IPS-20b (cell line): ENCODE data around the gene POLR1A.
A peak's percentile ranks its signal among the peaks of the same experiment; 100 is the strongest.

Experiments used
- H3K27ac ChIP-seq: one replicate; pipeline ENCODE4 v1.5.1; 2013; ENCODE audit warnings: low read length
- H3K27me3 ChIP-seq: 2 replicates; pipeline ENCODE4 v1.6.1; 2013; ENCODE audit warnings: mild to moderate bottlenecking, low read length, inconsistent platforms; ENCODE audit not compliant: insufficient read depth
- H3K36me3 ChIP-seq: 2 replicates; pipeline ENCODE4 v1.6.1; 2013; ENCODE audit warnings: low read depth, mild to moderate bottlenecking, inconsistent platforms, low read length, moderate library complexity; ENCODE audit not compliant: insufficient read depth
- H3K4me1 ChIP-seq: 2 replicates; pipeline ENCODE4 v1.6.1; 2013; ENCODE audit warnings: mild to moderate bottlenecking, control low read depth, inconsistent platforms, low read length, moderate library complexity; ENCODE audit not compliant: insufficient read depth
- H3K4me3 ChIP-seq: 2 replicates; pipeline ENCODE4 v1.5.1; 2013; ENCODE audit warnings: mild to moderate bottlenecking, low read length, inconsistent platforms
- H3K9ac ChIP-seq: 2 replicates; pipeline ENCODE4 v1.6.1; 2013; ENCODE audit warnings: low read depth, mild to moderate bottlenecking, inconsistent platforms, low read length, moderate library complexity
- H3K9me3 ChIP-seq: 2 replicates; pipeline ENCODE4 v1.6.1; 2013; ENCODE audit warnings: mild to moderate bottlenecking, low read depth, low read length, inconsistent platforms; ENCODE audit not compliant: insufficient read depth

POLR1A gene

GRCh38 chr2:86105252-86105968 is at the start of gene POLR1A:
Gene POLR1A (minus strand): TSS chr2:86105886. CDS start chr2:86105776, 110 bp downstream.
- Histone ChIP-seq H3K27ac (peak within 1 kb of the TSS; percentile 59), H3K36me3 (peaks cover 64% of the 10 kb centered on the region), H3K4me3 (peak within 1 kb of the TSS; percentile 95), H3K4me1 (no peaks in the 10 kb centered on the region), H3K9ac (peak within 1 kb of the TSS; percentile 96), H3K27me3 (no peaks in the 10 kb centered on the region), H3K9me3 (no peaks in the 10 kb centered on the region)

GRCh38 chr2:86150502-86150901 is 44.8 kb upstream of the POLR1A start:
- H3K9ac ChIP-seq, result no peak overlapping the region
- H3K4me1 ChIP-seq, result no peaks in the 10 kb centered on the region
- no peaks in the 10 kb centered on the region for H3K9me3 ChIP-seq
- H3K27me3 ChIP-seq, result no peaks in the 10 kb centered on the region
- H3K36me3 ChIP-seq, result peaks cover 87% of the 10 kb centered on the region
- H3K27ac ChIP-seq, result no peak overlapping the region
- H3K4me3 ChIP-seq, result no peak overlapping the region

GRCh38 chr2:86147793-86148192 is 42.1 kb upstream of the POLR1A start:
- H3K36me3 ChIP-seq, result peaks cover 93% of the 10 kb centered on the region
- H3K4me1 ChIP-seq, result no peaks in the 10 kb centered on the region
- no peaks in the 10 kb centered on the region for H3K9me3 ChIP-seq
- H3K4me3 ChIP-seq, result no peak overlapping the region
- no peak overlapping the region for H3K9ac ChIP-seq
- H3K27me3 ChIP-seq, result no peaks in the 10 kb centered on the region
- H3K27ac ChIP-seq, result no peak overlapping the region

- no peaks in the 10 kb centered on the region for H3K9me3 ChIP-seq
- H3K4me3 ChIP-seq, result no peak overlapping the region
- peaks cover 94% of the 10 kb centered on the region for H3K36me3 ChIP-seq
- H3K27me3 ChIP-seq, result no peaks in the 10 kb centered on the region
- H3K27ac ChIP-seq, result no peak overlapping the region
- H3K4me1 ChIP-seq, result no peaks in the 10 kb centered on the region
- no peak overlapping the region for H3K9ac ChIP-seq
These were observed 38.4 kb upstream of the POLR1A start for GRCh38 chr2:86143926-86144685.

GRCh38 chr2:86143307-86143706 is 37.6 kb upstream of the POLR1A start:
- Histone ChIP-seq H3K27ac (no peak overlapping the region), H3K4me1 (no peaks in the 10 kb centered on the region), H3K4me3 (no peak overlapping the region), H3K27me3 (no peaks in the 10 kb centered on the region), H3K9me3 (no peaks in the 10 kb centered on the region), H3K9ac (no peak overlapping the region), H3K36me3 (peaks cover 94% of the 10 kb centered on the region)

GRCh38 chr2:86142436-86143257 is 37.0 kb upstream of the POLR1A start:
- no peaks in the 10 kb centered on the region for H3K4me1 ChIP-seq
- H3K27ac ChIP-seq, result no peak overlapping the region
- H3K9me3 ChIP-seq, result no peaks in the 10 kb centered on the region
- H3K27me3 ChIP-seq, result no peaks in the 10 kb centered on the region
- H3K36me3 ChIP-seq, result peaks cover 94% of the 10 kb centered on the region
- H3K4me3 ChIP-seq, result no peak overlapping the region
- no peak overlapping the region for H3K9ac ChIP-seq

- Histone ChIP-seq H3K9me3 (no peaks in the 10 kb centered on the region), H3K4me1 (no peaks in the 10 kb centered on the region), H3K9ac (no peak overlapping the region), H3K27me3 (no peaks in the 10 kb centered on the region), H3K36me3 (peaks cover 95% of the 10 kb centered on the region), H3K4me3 (no peak overlapping the region), H3K27ac (no peak overlapping the region)
These were observed 35.3 kb upstream of the POLR1A start for GRCh38 chr2:86140969-86141392.

- Histone ChIP-seq H3K27me3 (no peaks in the 10 kb centered on the region), H3K9ac (no peak overlapping the region), H3K4me3 (no peak overlapping the region), H3K27ac (no peak overlapping the region), H3K4me1 (no peaks in the 10 kb centered on the region), H3K36me3 (peaks cover 95% of the 10 kb centered on the region), H3K9me3 (no peaks in the 10 kb centered on the region)
These were observed 34.3 kb upstream of the POLR1A start for GRCh38 chr2:86139981-86140380.

- H3K9ac ChIP-seq, result no peak overlapping the region
- no peaks in the 10 kb centered on the region for H3K27me3 ChIP-seq
- peaks cover 95% of the 10 kb centered on the region for H3K36me3 ChIP-seq
- no peak overlapping the region for H3K4me3 ChIP-seq
- no peaks in the 10 kb centered on the region for H3K9me3 ChIP-seq
- H3K27ac ChIP-seq, result no peak overlapping the region
- H3K4me1 ChIP-seq, result no peaks in the 10 kb centered on the region
These were observed 33.3 kb upstream of the POLR1A start for GRCh38 chr2:86138736-86139625.

- peaks cover 98% of the 10 kb centered on the region for H3K36me3 ChIP-seq
- H3K27ac ChIP-seq, result no peak overlapping the region
These were observed 30.5 kb upstream of the POLR1A start for GRCh38 chr2:86136141-86136540.

GRCh38 chr2:86135653-86136052 is 30.0 kb upstream of the POLR1A start:
- H3K9me3 ChIP-seq, result no peaks in the 10 kb centered on the region
- H3K27me3 ChIP-seq, result no peaks in the 10 kb centered on the region
- H3K4me1 ChIP-seq, result no peaks in the 10 kb centered on the region
- no peak overlapping the region for H3K27ac ChIP-seq
- no peak overlapping the region for H3K4me3 ChIP-seq
- H3K36me3 ChIP-seq, result peaks cover 100% of the 10 kb centered on the region
- no peak overlapping the region for H3K9ac ChIP-seq

More at GRCh38 chr2:86136141-86136540, 30.5 kb upstream of the POLR1A start:
- Histone ChIP-seq H3K4me3 (no peak overlapping the region), H3K9me3 (no peaks in the 10 kb centered on the region), H3K27me3 (no peaks in the 10 kb centered on the region), H3K9ac (no peak overlapping the region), H3K4me1 (no peaks in the 10 kb centered on the region)
